GM19468 (cell line): Measurements from ENCODE around the gene COL23A1.
"Not testable (repeated sequence)": the region's sequence is repeated elsewhere in the genome, so short reads cannot be mapped to it uniquely, and the experiment has no call there.

ENCODE experiments used
- ATAC-seq: cut with Tn5 transposase; IDR thresholded peaks from one replicate; pipeline ENCODE4 v1.9.1; 2021; ENCODE audit warnings: mild to moderate bottlenecking, moderate library complexity, moderate number of reproducible peaks; ENCODE audit not compliant: unreplicated experiment; ENCODE audit errors: extremely low read depth

COL23A1 gene

DNA sequence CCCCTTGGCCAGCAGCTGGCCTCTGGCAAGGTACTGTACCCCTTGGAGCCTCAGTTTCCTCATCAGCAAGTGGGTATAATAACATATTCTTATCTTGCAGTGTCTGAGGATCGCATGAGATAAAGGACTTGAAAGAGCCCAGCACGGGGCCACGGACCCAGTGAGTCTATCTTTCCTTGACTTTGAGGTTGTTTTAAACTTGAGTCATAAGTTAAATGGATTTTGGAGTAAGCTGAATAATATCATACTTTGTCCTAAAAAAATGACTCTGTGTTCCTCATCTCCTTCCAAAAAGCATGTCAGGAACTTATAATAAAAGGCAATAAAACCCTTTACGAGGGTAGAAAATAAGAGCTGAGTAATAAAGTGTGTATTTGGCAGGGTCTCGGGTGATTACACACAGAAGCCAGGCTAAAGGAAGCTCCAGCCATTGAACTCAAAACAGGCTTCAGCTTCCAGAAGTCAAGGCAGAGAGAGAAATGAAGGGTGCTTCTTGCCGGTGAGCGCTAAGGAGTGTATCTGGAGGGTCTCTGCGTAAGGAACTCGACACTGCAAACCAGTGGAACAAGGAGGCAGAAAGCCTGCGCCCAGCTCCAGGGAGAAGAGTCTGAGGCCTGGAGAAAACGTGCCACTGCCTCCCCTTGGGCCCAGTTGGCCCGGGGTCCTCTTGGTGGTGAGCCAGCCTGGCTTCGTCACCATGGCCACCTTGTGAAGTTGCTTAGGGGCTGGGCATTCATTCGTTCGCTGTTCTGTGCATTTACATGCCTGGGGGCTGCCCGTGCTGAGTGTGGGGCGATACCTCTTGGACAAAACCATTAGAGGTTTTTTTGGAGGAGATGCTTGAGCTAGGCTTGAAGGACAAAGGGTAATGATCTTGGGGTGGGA, 285.2 kb downstream of the COL23A1 start:
- ATAC-seq, result no peak

DNA sequence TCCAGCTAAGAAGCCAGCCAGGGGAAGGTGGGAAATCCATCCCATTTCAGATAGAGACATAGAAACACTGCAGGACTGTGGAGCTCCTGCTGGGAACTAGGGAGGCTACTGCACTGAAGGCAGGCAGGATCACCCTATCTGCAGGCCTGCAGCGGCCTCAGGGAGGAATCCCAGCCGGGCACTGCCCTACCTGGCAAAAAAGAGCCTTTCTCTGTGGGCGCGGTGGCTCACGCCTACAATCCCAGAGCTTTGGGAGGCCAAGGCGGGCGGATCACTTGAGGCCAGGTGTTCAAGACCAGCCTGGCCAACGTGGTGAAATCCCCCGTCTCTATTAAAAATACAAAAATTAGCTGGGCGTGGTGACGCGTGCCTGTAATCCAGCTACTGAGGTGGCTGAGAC, 286.2 kb downstream of the COL23A1 start:
- ATAC-seq, result no peak

DNA sequence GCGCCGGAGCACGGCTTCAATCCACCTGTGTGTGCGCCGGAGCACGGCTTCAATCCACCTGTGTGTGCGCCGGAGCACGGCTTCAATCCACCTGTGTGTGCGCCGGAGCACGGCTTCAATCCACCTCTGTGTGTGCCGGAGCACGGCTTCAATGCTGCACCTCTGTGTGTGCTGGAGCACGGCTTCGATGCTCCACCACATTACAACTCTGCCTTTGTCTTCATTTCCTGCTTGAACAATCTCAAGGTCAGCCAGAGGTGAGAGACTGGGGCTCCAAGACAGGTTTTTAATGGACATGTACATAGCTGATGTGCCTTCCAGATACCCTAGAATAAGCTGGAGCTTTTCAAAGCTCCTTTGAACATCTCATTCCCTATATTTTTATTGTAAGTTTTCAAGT, 287.9 kb downstream of the COL23A1 start:
- ATAC-seq, result not testable (repeated sequence)

DNA sequence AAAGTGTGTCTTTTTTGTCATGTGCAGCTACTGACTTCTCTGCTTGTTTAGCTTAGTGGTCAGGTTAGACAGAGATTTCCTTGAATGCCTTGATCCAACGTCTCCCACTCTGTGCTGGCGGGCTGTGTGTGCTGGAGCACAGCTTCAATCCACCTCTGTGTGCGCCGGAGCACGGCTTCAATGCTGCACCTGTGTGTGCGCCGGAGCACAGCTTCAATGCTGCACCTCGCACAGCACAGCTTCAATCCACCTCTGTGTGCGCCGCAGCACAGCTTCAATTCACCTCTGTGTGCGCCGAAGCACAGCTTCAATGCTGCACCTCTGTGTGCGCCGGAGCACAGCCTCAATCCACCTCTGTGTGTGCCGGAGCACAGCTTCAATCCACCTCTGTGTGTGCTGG, 288.6 kb downstream of the COL23A1 start:
- ATAC-seq, result no peak

DNA sequence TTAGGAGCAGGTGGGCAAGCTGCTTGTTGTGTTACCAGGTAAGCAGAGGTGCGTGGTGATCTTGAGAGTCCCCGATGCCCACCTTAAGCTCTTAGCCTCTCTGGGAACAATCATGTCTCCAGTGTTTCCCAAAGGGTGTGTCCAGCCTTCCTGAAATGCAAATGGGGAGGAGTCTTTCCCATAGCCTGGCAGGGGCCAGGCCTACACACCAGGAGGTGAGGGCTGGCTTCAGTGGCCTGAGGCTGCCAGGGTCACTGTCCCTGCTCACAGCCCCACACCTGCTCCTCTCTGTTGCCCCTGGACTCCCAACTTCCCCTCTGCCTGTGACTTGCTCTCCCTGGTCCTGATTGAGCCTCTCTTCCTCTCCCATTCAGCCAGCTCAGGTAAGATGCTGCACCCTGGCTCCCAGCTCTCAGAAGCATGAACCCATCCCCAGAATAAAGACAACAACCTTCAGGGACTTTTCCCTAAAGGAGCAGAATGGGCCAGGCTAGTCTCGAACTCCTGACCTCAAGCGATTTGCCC, 291.8 kb downstream of the COL23A1 start:
- no peak for ATAC-seq

DNA sequence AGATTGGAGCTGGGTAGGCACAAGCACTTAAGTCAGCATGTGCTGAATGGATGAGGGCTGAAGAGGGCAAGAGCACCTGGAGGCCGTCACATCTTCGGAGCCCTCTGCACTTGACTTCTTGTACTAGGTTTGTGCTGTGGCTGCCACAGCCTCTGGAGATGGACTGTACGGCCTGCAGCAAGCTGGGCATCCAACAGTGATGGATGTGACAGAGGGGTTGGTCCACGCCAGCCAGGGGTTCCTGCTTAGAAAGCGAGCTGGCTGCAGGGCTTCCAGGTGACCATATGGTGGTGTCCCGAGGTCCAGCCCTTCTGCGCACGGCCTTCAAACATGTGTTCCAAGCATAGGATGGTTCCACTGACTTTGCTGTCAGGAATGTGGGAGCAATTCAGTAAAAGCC, 292.4 kb downstream of the COL23A1 start:
- no peak for ATAC-seq

DNA sequence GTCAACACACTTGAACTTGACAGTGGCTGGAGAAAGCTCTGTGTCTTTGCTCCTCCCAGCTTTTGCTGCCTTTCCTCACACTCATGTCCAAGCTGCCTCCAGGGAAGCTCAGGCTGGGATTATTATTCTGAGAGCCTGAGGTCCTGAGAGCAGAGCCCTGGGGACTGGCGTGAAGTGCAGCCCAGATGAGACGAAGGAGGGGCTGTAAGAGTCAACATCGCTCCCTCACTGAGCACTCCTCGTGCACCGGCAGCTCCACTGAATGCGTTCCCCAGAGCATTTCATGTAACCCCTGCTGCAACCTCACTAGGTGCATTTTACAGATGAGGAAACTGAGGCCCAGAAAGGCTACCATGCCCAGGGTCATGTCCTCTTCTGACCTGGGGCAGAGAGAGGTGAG, 294.1 kb downstream of the COL23A1 start:
- no peak for ATAC-seq

DNA sequence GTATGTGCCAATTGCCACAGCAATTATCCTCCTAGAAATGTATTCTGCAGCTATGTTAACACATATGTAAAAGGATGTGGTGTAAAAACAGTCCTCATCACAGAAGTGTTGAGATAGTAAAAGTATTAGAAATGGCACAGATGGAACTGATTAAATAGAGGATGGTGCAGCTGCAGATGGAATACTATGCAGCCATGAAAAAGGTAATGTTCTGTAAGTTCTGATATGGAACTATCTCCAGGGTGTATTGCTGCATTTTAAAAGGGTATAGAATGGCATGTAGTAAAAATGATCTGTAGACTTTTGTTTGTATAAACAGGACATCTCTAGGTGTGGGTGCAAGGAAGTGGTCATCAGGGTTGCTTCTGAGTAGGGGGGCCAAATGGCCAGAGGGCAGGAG, 294.6 kb downstream of the COL23A1 start:
- ATAC-seq, result no peak

DNA sequence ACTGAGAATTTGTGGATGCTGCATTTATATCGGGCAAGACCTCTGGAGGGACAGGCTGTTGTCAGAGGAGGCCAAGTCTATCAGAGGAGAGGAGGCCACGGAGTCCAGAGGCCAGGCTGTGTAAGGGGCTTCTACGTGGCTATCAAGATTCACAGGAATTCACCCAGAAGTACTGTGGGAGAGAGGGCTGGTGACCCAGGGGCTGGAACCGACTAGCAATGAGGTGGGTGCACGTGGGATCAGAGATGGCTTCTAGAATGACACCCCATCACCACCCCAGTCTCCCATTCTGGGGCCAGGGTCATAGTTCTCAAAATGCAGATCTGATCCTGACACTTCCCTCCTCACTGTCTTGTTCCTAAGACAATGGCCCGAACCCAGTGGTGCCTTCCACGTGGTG, 296.4 kb downstream of the COL23A1 start:
- no peak for ATAC-seq

DNA sequence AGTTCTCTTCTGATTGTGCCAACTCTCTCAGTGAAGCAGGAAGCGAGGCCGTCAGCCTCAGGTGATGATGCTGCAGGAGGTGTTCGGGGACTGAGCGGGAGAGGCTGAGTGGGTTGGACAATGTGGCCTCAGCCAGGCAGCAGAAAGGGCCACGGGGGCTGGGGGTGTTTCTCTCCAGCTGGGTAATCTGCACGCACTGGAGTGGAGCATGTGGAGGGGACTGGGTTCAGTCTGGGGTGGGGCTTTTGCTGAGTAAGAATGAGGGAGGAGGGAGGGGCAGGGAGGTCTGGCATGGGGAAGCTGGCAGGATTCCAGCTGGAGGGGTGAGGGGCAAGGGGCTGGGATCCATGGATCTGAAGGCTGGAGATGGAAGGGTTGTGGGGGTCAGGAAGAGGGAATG, 296.8 kb downstream of the COL23A1 start:
- no peak for ATAC-seq

DNA sequence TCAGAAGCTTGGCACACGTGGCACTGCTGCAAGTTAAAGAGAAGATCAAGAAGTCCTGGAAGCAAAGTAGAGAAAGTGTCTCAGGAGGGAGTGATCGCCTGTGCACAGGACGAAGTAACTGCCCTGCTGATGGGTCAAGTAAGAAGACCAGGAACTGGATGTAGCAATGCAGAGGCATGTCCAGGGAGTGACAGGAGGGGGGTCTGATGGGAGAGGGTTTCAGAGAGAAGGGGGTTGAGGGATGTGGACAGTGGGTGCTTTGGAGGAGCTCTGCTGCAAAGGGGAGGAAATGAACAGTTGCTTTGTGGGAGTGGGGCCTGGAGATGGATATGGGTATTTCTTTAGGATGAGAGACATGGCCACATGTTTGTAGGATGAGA, 297.4 kb downstream of the COL23A1 start:
- no peak for ATAC-seq

DNA sequence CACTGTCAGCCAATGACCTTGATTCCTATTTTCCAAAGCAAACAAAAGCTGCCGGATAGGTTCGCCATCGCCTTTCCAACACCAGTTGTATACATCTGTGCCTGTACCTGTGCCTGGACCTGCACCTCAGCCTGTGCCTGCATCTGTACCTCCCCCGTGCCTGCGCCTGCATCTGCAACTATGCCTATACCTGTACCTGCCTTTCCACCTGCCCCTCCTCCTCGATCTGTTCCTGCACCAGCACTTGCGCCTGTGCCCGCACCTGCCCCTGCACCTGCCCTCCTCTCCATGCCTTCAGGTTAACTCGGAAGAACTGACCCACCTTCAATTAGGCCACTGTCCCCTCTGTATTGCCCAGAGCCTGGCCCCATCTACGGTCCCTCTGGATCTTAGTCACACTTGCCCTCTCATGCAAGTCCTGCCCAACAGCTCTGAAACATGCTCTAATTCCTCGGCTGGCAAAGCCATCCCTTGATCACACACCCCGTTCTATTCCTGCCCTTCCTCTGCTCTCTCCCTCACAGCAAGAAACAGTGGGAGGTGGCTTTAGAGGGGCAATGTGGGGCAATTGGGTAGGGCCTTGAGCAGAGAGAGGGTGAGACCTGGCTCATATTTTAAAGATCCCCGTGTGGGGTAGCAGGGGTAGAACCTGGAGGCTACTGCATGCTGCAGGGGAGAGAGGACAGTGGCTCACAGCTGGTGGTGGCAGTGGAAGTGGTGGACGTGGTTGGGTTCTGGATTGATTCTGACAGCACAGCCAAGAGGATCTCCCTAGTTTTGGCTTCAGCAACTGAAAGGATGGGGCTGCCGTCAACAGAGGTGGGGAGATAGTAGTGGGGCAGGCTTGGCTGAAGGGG, 298.0 kb downstream of the COL23A1 start:
- no peak for ATAC-seq

DNA sequence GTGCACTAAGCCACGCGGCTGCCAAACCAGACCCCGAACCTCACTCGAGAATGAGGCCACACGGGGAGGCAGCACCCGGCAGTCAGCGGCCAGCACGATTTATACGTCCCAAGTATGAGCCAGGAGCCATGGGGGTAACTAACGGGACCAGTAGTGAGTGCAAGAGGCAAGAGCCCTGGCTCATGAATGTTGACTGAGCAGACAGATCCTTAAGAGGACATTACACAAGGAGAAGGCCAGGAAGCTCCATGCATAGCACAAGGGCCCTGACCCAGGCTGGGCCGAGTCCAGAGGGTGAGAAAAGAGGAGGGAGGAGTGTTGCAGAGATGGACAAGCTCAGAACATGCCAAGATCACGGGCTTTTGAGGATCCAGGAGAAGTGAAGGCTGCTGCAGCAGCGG, 299.0 kb downstream of the COL23A1 start:
- ATAC-seq, result no peak

DNA sequence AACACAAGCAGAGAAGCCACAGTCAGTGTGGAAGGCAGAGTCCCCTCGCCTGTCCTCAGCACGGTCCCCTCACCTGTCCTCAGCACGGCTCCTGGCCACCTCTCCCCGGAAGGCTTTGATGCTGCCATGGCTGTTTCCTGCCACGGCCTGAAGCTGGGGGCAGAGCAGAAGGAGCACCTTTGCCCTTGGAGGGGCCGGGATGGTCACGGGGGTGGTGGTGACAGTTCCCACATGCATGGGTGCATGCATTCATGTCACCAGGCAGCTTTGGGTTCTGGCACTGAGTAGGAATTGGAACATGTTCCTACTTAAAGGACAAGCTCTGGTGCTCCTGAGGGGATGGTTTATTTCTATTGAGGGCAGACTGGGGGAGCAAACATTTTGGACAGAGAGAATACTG, 299.8 kb downstream of the COL23A1 start:
- ATAC-seq, result no peak

DNA sequence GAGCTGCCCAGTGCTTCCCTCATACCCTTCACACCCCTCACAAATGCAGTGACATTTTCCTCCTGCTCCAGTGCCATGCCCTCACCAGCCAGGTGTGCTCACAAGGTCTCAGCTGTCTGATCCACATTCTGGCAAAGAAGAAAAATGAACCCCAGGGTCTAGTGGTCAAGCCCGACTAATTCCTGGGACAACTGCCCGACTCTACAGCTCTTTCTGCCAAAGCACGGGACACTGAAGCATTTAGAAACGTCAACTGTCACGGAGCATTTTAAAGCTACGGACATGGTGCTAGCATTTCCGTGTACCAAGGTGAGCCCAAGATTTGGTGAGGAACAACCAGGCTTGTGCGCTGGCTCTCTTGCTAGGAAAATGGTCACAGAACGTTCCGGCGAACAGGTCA, 300.8 kb downstream of the COL23A1 start:
- no peak for ATAC-seq

DNA sequence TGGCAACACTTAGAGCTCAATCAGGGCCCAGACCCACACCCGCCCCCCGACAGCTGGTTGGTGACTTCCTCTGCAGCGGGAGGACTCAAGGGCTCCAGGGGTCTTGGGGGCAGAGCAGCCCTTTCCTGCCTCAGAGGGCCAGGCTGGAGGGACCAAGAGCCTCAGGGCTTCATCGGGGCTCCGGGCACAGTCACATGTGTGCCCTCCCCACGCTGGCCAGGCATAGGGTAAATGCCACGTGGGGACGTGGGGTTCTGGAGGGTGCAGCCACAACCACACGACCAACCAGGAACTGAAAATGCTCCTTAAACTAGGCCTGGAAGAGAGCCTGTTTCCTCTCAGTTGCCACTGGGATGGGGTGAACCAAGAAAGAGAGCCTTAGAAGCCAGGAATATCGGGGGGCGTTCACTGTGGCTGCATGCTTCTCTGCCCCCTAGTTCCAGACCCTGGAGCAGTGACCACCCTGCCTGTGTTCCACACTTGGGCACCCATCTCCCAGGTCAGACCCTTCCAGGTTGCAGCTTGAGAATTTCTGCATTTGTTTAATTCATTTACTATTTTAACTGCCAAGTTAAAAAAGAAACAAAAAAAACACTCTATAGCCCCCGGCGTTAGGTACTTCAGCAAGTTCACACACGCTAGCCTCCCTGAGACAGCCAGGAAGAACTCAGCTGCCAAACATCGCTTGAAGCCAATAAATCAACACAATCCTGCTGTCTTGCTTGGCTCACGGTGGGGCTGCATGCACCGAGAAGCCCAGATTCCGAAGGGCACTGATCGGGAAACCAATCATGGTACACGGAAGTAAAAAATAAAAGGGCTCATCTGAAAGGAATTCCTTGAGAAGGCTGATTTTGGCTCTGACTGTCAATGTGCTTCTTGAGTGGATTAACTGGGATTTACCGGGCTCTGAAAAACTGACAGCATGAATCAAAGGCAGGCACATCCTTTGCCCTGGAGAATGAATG, 301.5 kb downstream of the COL23A1 start:
- no peak for ATAC-seq

DNA sequence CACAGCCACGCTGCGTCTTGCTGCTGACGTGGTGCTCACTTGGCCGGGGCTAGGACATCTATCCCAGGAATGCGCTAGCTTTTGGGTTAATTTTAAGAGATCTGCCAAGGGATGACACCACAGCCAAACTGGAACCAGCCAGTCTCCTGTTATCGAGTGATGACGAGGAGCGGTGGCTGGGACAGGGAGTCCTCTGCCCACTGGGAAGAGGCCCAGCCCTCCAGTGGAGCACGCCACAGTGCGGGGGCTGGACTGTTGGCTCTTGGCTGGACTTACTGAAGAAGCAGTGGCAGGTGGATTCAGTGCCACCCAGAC, 302.4 kb downstream of the COL23A1 start:
- ATAC-seq, result no peak

DNA sequence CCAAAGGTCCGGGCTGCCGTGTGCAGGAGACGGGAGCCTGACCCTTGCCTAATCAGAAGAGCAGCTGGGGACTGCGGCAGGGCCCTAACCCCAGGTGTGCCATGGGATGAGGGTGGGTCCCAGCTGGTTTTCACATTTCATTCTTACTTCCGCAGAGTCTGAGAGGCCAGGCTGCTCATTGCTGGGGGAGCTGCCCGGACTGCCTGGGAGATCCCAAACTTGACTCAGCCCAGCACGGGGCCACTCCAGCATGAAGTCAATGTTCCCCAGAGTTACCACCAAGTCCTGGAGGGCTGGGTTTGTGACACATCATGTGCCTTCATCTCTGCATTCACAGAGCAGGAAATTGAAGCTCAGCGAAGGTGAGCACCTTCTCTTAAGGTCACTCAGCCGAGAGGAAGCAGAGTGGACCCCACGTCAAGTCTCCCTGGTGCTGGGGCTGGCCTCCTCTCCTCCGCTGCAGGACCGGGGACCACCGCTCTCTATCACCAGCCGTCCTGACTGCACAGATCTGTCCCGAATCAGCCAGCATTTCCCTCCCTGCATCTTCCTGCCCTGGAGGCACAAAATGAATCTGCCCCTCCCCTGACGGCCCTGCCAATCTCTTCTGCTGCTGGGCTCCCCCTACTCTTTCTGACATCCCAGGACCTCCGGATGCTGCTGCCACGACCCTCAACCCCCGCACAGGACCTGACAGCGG, 303.0 kb downstream of the COL23A1 start:
- ATAC-seq, result no peak

DNA sequence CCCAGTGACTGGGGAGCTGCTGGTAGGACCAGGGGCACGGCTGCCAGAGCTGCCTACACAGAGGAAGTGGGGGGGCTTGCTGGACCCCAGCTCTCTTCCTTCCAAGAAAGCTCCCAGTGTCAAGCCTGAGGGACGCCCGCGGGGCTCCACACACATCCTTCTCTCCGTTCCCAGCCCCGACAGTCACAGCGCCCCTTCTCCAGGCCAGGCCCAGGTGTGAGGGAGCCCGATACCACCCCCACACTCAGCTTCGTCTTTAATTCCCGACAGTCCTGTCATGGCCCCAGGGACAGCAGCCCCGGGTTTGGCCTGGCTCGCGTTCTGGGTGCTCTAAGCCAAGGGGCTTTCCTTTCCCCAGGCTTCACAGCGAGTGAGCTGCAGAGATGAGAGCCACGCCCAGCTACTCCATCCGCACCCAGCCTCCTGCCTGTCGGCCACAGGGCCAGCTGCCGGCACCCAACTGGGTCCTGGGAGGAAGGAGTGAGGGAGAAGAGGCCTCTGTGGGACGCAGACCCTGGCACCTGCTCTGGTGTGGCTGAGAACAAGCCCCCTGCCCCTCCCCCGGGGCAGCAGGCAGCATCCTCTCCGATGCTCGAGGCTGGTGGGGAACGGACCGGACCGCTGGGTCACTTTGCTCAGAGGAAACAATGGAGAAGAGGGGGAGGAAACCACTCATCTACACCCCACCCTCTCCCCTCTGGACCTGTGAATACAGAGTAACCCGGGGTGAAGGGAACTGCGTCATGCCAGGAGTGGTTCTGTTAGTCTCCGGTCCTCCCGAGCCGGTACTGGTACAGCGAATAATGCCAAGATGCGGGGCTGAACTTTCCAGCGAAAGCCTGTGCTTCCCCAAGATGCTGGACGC, 303.7 kb downstream of the COL23A1 start:
- no peak for ATAC-seq
